ES-I3 (cell line): Measurements from ENCODE around the gene MAP2K3.
"Not testable (repeated sequence)": the region's sequence is repeated elsewhere in the genome, so short reads cannot be mapped to it uniquely, and the experiment has no call there.

ENCODE experiments used
- H3K36me3 ChIP-seq: 2 replicates; pipeline ENCODE4 v1.6.1; 2013; ENCODE audit warnings: mild to moderate bottlenecking, low read length, control low read depth, moderate library complexity; ENCODE audit not compliant: insufficient read depth
- H3K4me1 ChIP-seq: 2 replicates; pipeline ENCODE4 v1.6.1; 2013; ENCODE audit warnings: mild to moderate bottlenecking, control low read depth, low read length; ENCODE audit not compliant: insufficient read depth
- H3K9ac ChIP-seq: 2 replicates; pipeline ENCODE4 v1.6.1; 2013; ENCODE audit warnings: low read depth, mild to moderate bottlenecking, low read length, moderate library complexity
- H3K9me3 ChIP-seq: 2 replicates; pipeline ENCODE4 v1.6.1; 2013; ENCODE audit warnings: mild to moderate bottlenecking, low read length, moderate library complexity; ENCODE audit not compliant: control insufficient read depth, insufficient read depth

Gene MAP2K3

DNA sequence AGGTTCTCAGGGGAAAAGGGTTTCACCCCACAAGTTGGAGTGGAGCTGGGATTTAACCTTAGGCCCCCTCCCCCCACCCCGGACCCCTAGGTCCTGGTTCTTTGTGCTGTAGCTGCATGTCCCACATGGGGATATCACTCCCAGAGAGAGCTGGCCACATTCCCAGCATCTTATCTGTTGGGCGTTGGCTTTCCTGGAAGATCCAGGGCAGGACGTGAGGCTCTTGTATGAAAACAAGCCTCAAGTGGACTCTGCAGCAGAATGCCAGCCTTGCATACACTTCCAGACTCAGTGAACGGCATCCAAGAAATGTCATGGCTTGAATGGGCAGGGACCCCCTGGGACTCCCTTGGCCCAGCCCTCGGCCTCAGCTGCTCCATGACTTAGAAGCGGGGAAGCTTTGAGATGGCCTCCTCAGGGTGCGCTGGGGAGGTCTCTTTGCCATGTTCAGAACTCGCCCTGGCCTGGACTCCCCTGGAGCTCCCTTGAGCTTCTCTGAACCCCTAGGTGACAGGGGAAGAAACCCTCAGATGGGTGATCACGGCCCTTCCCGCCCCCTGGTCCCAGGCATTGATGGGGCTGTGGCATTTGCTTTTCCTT lies 62.2 kb downstream of the MAP2K3 start:
- H3K4me1 ChIP-seq, H3K9me3 ChIP-seq, H3K9ac ChIP-seq, H3K36me3 ChIP-seq: not testable (repeated sequence)

DNA sequence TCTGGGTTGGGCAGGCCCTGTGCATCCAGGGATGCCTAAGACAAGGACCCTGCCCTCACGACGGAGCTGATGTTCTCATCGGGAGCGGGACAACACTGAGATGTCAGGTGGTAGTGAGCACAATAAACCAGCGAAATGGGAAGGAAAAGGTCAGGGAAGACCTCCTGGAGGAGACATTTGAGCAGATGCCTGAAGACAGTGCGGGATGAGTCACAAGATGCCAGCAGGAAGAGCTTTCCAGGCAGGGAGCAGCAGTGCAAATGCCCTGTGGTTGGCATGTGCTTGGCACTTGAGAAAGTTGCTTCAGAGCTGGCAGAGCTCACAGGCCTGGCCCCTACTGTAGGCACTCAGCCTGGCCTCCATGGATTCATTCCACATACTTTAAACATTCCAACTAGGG lies 63.1 kb downstream of the MAP2K3 start:
- H3K9ac ChIP-seq, H3K4me1 ChIP-seq, H3K9me3 ChIP-seq, H3K36me3 ChIP-seq: not testable (repeated sequence)

DNA sequence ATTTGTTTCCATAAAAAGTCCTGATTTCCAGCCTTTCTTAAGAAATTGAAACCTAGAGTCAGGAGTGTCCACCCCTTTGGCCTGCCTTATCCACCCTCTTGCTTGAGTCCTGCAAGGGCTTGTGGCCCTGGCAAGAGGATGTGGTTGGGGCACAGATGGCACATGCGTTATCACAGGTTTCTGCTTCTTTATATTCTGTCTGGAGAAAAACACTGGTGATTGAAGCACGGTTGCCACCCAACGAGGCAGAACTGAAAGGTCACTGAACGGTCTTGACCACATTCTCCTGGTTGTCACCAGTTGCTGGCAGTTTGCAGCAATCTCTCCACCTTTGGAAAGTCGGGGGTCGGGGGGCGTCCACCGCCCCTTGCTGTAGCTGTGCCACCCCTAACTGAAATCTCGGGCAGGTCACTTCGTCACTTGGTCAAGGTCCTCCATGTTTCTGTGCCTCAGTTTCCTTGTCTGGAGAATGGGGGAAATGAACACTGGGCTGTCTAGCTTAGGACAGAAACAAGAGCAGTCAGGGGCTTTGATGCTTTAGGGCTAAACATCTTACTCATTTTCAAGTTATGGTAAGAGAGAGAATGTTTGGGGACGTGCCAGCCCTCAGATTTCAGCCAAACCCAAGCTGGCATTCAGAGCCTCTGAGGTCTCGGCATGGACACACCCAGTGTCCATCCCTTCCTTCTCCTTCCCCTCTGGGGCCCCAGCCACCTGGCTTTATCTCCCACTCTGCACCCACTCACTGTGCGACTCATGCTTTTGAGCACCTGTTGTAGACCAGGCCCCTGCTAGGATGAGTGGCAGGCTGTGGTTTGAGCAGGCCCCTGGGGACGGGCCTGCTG lies 63.8 kb downstream of the MAP2K3 start:
- H3K4me1 ChIP-seq, H3K9me3 ChIP-seq, H3K36me3 ChIP-seq, H3K9ac ChIP-seq: not testable (repeated sequence)

DNA sequence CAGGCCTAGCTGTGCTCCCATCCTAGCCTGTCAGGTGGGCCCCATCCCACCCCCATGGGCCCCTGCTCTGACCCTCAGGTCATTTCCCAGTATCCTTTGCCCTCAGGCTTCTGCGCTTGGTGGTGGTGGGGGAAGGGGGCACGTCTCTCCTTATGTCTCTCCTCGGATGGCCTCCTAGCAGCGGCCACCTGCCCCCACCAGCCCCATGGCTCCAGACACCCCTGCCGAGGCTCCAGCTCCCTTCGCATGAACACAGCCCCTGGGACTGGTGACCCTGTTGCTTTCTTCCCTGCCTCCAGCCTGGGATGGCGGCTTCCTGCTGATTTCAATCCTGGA lies 64.4 kb downstream of the MAP2K3 start:
- H3K9me3 ChIP-seq, H3K36me3 ChIP-seq, H3K4me1 ChIP-seq, H3K9ac ChIP-seq: not testable (repeated sequence)

DNA sequence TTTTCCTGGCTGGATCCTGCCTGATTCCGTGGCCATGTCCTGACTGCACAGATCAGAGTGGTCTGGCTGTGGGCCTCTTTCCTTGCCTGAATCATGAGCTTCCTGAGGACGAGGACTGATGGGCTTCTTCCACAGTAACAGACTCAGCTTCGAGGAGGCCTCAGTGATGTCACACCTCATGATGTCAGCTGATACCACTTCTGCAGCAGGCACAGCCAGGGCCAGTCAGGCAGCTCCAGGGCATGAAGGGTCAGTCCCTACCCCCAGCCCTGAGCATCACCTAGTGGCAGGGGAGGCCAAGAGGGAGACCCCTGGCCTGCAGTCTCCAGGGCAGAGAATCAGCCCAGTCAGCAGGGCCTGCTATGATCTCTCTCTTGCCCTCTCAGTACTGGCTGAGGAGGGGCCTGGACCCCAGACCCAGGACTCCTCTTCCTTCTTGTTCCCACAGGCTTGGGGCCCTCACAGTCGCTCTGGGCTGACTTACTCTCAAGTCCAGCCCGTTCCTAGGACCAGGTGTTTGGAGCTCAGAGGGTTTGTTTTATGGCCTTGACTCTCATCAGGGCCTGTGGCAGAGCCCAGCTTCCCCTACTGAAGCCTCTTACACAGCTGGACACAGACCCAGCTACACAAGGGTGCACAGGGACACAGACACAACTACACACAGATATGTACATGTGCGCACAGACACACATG lies 65.0 kb downstream of the MAP2K3 start:
- not testable (repeated sequence) for H3K9ac ChIP-seq, H3K36me3 ChIP-seq, H3K9me3 ChIP-seq, H3K4me1 ChIP-seq

DNA sequence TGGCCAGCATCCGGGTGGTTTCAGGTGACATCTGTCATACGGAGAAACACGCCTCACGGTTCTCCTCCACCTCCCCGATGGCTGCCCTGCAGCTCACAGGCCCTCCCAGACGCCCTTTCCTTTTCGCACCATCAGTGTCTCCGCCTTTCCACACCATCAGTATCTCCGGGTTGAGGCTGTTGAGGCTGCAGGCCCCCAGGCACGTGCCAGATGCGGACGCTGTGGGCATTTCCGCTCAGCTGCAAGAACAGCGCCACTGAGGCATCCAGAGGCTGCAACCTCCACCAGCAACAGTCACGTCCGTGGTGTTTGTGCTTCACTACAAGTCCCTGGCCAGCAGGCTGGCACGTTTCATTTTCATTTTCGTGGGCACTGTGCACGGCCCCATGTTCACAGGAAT lies 66.0 kb downstream of the MAP2K3 start:
- H3K36me3 ChIP-seq, H3K9me3 ChIP-seq, H3K9ac ChIP-seq, H3K4me1 ChIP-seq: not testable (repeated sequence)

DNA sequence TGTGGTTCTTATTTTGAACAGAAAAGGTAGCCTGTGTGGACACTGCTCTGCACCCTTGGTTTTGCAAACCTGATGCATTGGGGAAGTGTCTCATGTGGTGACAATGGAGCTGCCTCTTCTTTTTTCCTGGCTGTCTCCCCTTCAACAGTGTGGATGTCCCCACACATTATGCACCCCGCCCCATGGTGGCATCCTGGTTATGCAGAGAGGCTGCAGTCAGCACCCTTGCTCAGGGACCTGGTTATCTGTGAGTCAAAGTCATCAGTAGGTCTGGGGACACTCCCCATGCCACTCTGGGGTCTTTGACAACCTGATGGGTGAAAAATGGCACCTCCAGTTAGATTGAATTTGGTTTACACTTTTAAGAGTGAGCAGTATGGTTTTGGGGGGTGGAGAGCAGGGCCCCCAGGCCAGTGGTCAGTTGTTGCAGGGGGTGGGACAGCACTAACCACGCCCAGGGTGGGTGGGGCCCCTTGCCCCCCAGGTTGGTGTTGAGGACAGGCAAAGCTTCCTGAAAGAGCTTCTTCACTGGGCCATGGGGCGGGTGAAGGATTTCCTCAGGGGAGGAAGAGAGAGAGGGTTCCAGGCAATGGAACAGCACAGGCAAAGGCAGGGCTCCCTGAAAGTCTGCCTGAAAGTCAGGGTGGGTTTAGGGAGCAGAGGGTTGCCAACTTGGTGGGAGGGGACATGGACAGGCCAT lies 67.0 kb downstream of the MAP2K3 start:
- Histone ChIP-seq H3K9ac (no peak overlapping the region), H3K9me3 (no peaks in the 10 kb centered on the region), H3K4me1 (no peaks in the 10 kb centered on the region)

DNA sequence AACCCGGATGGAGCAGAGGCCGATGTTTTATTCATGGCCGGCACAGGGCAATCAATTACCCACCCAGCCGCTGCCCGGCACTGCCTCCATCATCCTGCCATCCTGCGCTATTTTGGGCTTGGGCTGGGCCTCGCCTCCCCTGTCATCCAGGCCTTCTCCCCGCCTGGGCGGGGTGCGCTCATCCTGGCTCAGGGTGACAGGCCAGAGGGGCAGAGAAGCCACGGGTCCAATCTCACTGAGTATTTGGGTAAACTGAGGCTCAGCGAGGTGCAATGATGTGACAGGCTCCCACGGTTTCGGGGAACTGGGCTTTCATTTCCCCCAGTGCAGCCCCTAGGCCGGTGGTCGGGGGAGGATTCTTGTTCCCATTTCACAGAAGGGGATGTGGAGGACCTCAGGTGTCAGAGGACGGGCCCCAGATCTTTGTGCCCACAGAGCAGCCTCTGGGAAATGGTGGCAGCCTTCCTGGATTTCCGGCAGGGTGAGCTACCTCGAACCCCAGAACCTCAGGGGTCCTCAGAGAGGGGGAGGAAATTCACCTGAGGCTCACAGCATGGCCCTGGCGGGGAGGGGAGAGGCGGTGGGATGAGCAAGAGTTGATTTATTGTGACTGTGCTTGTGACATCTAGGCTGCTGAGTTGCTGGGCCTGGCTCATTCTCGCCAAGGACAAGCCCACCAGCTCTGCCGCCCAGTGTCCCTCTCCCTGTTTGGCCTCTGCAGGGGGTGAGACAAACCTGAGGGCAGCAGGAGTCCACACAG lies 67.9 kb downstream of the MAP2K3 start:
- Histone ChIP-seq H3K4me1 (no peaks in the 10 kb centered on the region), H3K9ac (no peak overlapping the region)

More for the DNA sequence above, 67.0 kb downstream of the MAP2K3 start:
- no peaks in the 10 kb centered on the region for H3K36me3 ChIP-seq

DNA sequence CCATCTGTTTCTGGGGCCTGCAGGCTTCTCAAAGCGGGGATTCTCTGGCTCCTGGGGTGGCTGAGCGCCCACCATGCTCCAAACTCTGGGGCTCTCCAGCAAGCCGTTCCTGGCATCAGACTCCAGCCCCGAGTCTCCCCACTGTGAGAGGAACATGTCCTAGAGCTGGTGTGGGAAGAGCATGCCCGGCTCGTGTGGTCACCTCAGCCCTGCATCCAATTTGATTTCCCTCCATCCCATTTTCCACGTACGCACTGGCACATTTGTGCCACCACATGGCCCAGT lies 68.4 kb downstream of the MAP2K3 start:
- no peaks in the 10 kb centered on the region for H3K36me3 ChIP-seq
- no peaks in the 10 kb centered on the region for H3K4me1 ChIP-seq
- no peak overlapping the region for H3K9ac ChIP-seq
- H3K9me3 ChIP-seq = no peaks in the 10 kb centered on the region

More for the DNA sequence above, 67.9 kb downstream of the MAP2K3 start:
- H3K36me3 ChIP-seq = no peaks in the 10 kb centered on the region
- H3K9me3 ChIP-seq = no peaks in the 10 kb centered on the region

DNA sequence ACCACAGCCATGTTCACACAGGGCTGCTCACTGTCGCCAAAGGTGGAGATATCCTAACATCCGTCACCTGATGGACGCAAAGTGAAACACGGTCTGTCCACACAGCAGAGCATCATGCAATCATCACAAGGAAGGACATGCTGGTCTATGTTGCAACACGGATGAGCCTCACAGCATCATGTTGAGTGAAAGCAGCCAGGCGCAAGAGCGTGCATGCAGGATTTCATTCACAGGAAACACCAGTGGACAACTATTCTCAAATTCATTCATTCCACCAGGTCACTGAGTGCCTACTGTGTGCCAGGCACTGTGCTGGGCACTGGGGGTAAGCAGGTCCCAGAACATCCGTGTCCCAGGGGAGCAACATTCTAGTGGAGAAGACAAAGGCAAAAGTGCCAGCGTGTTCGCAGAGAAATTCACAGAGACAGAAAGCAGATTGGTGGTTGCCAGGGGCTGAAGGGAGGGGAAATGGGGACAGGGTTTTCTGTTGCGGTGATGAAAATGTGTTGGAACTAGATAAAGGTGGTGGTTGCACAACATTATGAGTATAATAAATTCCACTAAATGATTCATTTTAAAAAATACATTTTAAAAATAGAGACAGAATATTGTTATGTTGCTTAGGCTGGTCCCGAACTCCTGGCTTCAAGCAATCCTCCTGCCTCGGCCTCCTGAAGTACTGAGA lies 69.0 kb downstream of the MAP2K3 start:
- Histone ChIP-seq H3K9ac (no peak overlapping the region), H3K9me3 (no peaks in the 10 kb centered on the region), H3K36me3 (no peaks in the 10 kb centered on the region), H3K4me1 (no peaks in the 10 kb centered on the region)

DNA sequence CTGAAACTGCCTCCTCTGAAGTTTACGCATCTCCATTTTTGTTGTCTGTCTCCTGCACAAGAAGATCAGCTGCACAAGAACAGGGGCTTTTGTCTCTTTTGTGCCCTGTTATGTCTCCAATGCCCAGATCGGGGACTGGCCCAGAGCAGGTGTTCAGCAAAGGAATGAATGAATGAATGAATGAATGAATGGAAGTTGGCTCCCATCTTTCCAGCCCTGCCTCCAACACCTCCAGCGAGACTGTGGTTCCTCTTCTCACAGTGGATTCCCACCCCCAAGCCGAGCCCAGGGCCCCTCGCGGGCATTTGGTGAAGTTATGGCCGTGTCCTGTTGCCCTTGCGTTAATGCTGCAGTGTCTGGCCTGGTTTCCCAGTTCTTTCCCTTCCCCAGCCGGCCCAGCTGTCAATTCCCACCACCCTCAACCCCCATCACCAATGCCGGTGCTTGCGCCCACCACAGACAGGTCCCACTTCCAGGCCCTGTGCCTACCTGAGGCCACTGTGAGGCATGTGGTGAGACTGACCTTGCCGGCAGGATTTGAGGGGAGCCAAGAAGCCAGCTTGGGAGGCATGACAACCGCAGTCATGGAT lies 70.4 kb downstream of the MAP2K3 start:
- H3K9me3 ChIP-seq = no peaks in the 10 kb centered on the region
- peaks cover 8% of the 10 kb centered on the region for H3K4me1 ChIP-seq
- no peak overlapping the region for H3K9ac ChIP-seq
- H3K36me3 ChIP-seq = no peaks in the 10 kb centered on the region

DNA sequence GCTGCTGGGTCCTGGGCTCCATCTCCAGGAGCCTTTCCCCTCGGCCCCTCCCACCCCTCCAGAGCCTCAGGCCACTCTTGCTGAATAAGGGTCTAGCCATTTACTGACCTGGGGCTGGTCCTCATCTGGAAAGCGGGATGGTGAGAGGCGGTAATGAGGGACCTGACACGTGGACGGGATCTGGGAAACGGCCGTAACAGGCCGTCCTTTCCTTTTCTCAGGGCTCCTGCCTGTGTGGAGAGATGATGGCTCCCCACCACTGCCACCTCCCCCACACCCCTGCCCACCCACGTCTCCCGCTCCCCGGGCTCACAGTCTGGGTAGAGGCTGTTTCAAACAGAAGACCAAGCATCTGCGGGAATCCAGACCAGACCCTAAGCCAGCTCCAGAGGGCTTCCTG lies 71.1 kb downstream of the MAP2K3 start:
- no peaks in the 10 kb centered on the region for H3K9me3 ChIP-seq
- H3K36me3 ChIP-seq = no peaks in the 10 kb centered on the region
- H3K4me1 ChIP-seq = peaks cover 15% of the 10 kb centered on the region
- no peak overlapping the region for H3K9ac ChIP-seq

DNA sequence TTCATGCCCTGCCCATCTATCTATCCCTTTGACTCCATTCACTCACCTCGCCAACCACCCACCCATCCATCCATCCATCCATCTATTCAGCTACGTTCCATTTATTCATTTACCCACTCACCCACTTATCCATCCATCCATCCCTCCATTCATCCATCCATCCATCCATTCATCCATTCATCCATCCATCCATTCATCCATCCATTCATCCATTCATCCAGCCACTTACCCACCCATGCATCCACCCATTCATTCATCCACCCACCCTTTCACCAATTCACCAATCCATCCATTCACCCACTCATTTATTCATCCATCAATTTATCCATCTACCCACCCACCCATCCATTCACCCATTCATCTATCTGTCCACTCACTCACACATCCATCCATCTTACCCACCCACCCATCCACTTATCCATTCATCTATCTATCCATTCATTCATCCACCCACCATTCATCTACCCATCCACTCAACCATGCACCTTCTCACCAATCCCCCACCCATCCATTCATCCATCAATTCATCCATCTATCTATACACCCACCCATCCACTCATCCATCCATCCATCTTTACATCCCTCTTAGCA lies 72.1 kb downstream of the MAP2K3 start:
- peaks cover 17% of the 10 kb centered on the region for H3K4me1 ChIP-seq
- no peak overlapping the region for H3K9ac ChIP-seq
- no peaks in the 10 kb centered on the region for H3K36me3 ChIP-seq
- no peaks in the 10 kb centered on the region for H3K9me3 ChIP-seq
